ENCODE results near the gene DEF6.

DEF6 gene

DNA sequence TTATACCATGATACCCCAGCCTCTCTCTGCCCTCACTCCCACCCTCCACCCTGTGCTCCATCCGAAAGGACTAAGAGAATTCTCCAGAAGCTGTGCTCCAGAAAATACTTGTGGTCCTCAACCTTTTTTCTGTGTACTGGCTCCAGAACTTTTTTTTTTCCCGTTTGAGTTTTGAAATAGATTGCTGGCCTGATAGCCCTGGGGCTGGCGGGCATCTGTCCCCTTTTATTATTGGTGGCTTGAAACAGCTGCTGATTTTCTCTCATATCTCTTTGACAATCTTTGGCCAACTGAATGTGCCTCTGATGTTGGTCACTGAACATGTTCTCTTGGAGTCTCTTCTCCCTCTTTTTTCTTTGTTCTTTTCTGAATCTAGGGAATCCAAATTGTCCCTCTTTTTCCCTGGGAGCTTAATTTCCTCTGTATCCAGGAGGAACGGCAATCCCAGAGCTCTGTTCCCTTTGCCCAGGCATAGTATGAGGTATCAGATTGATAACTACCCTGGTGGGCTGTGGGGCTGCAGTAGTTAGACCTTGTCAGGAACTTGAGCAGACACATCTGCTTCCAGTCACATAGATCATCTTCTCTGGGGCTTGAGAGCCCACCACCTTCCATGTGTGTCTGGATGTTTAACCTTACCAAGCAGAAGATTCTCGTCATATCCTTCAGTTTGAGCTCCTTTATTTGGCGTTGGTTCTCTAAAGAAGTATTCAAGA lies 46.4 kb downstream of the DEF6 start:
- no peak for DNase-seq (ENCODE audit: low read depth)

DNA sequence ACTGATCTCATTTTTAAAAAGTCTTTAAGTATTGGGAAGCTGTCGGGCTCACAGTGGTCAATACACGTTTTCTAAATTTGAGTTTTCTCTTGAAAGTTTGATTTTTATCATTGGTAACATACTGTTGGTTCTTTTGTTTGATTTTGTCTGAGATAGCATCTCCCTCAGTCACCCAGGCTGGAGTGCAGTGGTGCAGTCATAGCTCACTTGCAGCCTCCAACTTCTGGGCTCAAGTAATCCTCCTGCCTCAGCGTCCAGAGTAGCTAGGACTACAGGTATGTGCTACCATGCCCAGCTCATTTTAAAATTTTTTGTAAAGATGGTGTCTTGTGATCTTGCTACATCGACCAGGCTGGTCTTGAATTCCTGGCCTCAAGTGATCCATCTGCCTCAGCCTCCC lies 53.8 kb downstream of the DEF6 start:
- no peak for DNase-seq (ENCODE audit: low read depth)

DNA sequence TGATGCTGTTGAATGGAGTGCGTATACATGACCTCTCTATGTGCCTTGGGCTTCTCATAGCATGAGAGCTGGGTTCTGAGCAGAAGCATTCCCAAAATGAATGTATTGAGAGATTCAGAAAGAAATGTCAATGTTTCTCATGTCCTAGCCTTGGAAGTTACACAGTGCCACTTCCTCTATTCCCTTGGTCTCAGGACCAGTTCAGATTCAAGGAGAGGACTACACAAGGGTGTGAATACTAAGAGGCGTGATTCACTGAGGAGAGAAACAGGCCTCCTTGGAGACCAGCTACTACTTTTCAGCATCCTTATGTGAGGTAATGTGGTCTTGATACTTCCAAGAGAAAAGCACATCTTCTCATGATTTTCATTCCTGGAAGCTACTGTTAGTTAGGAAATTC lies 55.1 kb downstream of the DEF6 start:
- DNase-seq (ENCODE audit: low read depth): no peak

DNA sequence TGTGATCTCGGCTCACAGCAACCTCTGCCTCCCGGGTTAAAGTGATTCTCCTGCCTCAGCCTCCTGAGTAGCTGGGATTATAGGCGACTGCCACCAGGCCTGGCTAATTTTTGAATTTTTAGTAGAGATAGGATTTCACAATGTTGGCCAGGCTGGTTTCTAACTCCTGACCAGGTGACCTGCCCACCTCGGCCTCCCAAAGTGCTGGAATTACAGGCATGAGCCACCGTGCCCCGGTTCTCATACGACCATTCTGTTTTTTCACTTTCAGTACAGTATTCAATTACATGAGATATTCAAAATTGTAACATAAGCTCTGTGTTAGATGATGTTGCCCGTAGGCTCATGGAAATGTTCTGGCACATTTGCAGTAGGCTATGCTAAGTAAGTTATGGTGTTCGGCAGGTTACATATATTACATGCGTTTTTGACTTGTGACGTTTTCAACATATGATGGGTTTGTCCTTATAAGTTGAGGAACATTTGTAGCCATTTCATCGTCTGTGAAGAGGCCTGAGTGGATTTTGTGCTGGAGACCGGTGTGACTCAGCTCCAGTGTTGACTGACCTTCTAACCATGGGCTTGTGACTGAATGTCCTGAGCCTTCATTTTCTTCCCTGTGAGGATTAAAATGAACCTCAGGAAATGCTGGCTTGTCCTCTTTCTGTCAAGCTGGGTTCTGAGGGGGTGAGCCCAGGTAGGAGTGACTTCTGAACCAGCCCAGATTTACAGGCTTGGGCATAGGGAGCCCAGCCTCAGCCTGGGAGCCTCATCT lies 56.9 kb downstream of the DEF6 start:
- no peak for DNase-seq (ENCODE audit: low read depth)

DNA sequence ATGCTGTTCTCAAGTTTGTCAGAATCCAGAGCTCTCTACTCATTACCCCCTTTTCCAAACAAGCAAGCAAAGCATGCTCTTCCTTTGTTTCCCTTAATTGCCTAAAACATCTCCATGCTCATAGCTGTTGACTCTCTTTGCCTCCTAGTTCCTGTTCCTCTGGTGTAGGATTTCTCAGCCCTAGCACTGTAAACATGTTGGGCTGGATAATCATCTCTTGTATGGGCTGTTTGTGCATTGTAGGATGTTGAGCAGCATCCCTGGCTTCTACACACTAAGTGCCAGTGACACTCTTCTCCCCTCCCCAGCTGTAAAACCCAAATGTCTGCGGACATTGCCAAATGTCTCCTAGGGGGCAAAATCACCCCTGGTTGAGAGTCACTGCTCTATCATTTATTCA lies 58.8 kb downstream of the DEF6 start:
- no peak for DNase-seq (ENCODE audit: low read depth)

DNA sequence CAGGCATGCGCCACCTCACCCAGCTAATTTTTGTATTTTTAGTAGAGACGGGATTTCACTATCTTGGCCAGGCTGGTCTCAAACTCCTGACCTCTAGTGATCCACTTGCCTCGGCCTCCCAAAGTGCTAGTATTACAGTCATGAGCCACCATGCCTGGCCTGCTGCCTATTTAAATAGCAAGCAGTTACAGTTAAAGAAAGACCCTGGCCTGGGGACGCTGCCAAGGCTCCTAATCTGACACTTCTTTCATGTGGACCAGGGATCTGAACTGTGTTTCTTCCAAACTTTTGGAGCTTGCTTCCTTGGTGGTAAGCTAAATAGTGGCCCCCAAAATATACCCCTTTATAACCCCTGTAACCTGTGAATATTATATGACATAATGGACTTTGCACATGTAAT lies 60.1 kb downstream of the DEF6 start:
- DNase-seq (ENCODE audit: low read depth): no peak

DNA sequence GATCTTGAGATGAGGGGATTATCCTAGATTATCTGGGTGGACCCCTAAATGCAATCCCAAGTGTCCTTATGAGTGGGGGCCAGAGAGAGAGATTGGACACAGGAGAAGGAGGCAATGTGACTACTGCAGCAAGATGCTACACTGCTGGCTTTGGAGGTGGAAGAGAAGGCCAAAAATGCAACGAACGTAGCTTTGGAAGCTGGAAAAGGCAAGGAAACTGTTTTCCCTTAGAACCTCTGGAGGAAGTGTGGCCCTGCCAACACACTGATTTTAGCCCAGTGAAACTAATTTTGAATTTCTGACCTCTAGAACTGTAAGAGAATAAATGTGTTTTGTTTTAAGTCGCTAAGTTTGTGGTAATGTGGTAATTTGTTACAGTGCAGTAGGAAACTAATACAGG lies 60.5 kb downstream of the DEF6 start:
- no peak for DNase-seq (ENCODE audit: low read depth)

DNA sequence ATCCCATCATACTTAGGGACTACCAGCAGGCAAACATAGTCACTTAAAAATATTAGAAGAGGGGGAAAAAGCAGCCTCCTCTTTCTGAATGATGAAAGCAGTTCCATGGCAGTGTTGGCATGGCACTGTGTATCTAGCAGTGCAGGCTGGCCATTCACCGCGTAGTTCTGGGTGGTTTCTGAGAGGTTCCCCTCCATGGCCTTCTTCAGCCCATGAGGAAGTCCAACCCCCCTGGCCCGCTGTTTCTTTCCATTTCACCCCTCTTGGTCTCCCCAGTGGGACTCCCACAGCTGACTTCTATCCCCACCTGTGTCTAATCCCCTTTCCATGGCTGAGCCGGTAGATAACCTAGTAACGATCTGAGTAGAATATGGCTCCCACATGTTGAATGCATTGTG lies 61.7 kb downstream of the DEF6 start:
- no peak for DNase-seq (ENCODE audit: low read depth)

DNA sequence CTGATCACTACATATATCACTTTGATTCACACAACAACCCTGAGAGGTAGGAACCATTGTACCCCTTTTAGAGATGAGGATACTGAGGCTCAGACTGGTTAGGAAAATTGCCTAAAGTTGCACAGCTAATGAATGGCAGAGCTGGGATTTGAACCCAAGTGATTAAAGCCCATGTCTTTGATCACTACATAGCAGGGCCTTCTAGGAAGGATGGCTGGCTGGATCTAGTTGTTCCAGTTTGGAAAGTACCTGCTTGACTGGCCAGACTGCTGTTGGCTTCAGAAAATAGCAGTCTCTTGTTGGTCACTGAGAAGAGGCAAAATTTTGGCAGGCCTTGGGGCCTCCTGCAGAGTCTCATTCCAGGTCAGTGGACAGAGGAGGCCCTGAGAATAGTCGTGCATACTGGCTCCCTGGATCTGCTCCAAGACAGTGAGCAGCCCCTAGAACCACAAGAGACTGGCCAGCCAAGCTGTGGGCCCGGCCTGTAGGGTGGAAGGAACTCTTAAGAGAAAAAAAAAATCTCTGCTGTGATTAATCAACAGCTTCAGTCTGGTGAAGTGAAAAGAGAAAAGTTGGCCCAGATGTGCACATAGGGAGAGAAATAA lies 62.2 kb downstream of the DEF6 start:
- DNase-seq (ENCODE audit: low read depth): peak; percentile 77

DNA sequence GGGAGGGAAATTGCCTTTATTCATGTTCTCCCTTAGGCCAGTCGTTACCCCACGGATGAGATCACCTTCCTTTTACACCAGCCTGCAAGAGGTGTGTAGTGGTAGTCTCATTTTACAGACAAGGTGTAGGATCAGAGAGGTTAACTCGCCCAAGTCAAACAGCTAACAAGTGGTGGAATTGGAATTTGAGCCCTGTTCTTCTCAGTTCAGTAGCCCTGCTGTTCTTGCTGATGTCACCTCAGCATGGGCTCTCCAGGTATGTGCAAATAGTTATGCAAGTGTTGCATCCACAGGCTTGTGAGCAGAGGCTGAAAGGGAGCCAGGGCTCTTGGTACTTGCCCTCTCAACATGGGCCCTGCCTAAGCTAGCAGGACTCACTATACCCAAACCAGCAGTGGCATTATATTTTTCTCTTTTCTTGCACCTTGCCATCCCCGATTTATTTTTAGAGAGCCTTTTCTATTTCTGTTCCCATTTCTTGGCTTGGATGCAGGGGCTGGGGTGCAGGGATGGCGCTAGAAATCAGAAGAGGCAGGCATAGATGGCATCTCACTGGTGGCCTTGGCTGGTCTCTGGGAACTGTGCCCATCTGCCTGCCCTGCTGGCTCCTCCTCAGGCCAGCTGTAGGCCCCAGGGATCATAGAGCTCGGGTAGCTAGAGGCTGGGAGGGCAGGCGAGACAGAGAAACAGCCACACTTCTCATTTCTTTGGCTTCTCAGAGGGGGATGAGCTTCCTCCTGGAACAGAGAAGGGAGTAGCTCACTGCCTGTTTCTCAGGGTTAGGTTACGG lies 62.9 kb downstream of the DEF6 start:
- DNase-seq (ENCODE audit: low read depth): no peak

DNA sequence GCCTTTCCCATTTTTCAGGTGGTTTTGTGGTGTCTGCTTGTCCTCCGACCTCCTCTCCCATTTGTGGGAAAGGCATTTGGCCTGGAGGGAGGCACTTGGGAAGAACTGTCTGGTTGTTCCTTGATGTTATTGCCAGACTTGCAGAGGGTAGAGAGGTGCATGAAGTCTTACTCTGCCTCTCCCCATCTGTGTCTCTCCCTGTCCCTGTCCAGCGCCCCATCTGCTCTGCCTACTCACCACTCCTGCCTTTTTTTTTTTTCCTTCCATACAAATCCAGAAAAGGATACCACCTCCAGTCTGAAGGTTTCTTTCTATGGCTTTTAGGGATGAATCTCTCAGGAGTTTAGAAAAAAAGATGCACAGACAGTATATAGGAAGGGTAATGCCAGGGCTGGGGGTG lies 64.6 kb downstream of the DEF6 start:
- no peak for DNase-seq (ENCODE audit: low read depth)

DNA sequence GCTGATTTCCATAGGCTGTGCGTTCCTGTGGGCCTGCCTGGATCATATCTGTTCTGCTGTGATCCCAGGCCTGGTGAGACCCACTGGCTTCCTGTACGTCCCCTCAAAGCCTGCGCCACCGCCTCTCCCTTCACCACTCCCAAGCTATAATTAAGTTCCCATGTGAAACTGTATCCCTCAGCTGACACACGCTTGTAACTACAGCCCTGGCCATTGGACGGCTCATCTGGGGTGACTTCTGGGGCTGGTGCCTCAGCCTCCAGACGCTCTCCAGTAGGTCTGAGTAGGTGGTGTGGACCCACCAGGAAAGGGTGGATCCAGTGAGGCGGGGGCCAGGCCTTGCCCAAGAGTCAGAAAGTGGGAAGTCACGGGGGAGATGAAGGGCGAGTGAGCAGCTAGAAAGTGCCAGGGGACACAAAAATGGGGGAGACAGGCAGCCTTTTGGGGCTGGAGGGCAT lies 65.7 kb downstream of the DEF6 start:
- DNase-seq (ENCODE audit: low read depth): no peak

DNA sequence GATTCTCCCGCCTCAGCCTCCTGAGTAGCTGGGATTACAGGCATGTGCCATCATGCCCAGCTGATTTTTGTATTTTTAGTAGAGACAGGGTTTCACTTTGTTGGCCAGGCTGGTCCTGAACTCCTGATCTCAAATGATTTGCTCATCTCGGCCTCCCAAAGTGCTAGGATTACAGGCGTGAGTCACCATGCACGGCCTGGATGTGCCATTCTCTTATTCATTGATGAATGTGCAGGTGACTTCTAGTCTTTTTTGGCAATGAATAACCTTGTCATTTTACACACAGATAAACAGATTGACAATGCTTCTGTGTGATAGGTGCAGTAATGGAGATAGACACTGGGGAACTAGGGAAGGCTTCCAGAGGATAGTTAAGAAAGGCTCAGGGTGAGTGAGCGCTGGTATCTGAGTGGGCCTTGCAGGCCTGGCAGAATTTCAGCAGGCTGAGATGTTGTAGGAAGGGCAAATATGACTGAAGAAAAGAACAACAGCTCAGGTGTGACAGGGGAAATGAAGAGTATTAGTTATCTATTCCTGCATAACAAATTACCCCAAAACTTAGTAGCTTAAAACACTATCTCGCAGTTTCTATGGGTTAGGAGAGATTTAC lies 68.1 kb downstream of the DEF6 start:
- DNase-seq (ENCODE audit: low read depth): no peak

DNA sequence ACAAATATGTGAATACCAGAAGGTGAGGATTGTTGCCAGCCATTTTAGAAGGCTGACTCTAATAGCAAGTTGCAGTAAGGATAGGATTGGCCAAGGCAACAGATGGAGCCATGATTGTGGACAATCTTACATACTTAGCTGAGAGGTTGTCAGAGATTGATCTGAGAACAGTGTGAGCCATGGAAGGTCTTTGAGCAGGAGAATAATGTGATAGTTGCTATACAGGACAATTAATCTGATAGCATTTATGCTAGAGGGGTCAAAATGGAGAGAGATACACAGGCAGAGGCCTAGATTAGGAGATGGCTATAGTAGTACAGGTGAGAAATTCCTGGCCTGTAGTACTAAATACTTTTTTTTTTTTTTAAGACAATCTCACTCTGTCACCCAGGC lies 68.6 kb downstream of the DEF6 start:
- no peak for DNase-seq (ENCODE audit: low read depth)

DNA sequence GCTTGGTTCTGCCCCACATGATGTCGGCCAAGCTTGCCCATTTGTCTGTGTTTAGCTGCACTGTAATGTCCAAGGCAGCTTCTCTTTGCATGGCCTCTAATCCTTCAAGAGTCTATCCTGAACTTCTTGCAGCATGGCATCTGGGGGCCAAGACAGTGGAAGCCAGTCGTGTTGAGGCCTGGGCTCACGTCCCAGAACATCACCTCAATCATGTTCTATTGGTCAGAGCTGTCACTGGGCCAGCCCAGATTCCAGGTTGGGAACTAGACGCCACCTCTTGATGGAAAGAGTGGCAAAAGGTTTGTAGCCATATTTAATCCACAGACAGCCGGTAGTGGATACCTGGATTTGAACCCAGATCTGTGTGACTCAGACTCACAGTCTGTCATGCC lies 70.0 kb downstream of the DEF6 start:
- DNase-seq (ENCODE audit: low read depth): no peak

DNA sequence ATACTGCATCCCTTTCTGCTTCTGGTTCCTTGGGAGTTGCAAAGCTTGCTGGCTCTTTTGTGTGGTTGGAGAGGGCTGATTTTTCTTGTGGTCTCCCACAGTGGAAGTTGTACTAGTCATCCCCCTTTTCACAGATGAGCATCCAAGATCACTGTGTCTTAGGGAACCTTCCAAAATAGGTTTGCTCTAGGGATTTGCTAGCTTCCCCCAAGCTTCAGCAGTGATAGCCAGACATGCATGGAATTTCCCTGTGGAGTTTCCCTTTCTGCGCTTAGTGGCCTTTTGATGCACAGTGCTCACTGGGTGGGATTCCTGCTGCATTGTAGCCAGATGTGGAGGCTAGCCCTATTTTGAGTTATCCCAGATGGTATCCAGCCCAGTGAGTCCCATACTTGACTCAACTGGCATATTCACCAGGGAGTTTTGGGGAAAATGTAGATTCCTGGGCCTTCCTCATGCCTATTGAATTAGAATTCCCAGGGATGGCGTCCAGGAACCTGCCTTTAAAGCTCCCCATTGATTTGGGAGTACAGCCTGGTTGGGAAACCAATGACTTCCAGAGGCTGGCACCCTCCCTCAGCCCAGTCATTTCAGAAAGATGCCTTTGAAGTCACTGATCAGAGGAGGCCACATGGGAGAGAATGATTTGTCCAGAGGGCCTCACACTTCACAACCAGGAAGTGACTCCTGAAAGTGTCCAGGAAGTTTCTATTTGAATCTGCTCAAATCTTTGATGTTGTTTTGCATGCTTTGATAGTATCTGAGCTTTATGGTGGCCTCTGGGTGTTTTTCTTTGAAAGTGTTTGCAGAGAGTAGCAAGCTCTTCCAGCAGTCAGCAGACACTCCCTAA lies 70.6 kb downstream of the DEF6 start:
- DNase-seq (ENCODE audit: low read depth): peak; percentile 72

DNA sequence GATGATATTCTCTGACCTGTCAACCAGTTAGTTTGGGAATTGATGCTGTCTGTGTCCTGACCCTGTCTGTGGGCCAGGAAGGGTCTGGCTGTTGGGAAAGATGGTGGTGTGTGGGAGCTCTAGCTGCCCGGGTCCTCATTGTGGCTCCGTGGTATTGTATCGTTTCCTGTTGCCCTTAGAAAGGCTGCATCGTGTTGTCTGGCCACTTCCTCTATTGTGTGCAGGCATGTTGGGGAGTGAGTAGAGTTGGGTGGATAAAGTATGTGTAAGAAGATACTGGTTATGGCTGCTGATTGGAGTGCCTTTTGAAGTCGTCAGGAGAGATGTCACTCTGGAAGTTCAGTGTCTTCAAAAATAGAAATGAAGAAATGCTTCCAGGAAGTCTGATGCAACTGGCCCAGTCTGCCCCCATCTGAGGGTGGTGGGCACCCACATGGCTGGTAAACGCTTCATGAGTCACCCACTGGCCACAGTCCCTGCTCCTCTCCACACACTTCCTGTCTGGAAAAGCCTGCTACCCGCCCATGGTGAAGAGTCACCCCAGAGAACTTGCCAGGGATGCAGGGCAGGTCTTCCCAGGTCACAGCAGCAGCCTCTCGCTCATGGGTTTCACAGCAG lies 72.6 kb downstream of the DEF6 start:
- DNase-seq (ENCODE audit: low read depth): peak; percentile 95

DNA sequence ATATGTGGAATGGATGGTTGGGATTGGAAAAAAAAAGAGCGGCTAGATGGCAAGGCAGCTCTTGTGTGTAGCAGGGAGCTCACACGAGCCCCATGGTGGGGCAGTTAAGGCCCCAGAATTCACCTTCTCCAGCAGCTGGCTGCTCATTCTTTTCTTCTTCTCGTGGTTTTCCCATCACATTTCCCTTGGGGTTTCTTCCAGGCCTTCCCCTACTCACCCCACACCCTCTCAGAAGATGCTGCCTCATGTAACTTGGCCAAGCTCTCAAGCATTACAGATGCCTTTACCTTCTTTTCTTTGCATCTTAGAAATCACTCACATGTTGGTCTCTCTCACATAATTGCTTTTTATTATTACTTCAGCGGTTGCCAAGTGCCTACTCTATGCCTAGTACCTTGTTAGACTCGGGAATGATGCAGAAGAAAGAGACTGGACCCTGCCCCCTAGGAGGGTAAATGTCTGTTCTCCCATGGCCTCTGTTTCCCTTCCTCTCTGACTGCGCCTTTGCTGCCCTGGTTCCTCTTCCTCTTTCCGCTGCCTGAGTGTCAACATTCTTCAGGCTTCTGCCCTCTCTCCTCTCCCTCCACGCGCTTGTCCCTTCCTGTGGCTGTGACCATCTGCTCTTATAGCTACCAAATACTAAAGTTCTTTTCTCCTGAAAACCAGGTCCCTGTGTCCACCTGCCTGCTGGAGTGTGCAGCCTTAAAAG lies 73.3 kb downstream of the DEF6 start:
- no peak for DNase-seq (ENCODE audit: low read depth)

All from GM04504 (cell line).